GM19328 (cell line): ENCODE measurements around the gene F10.

Experiments
- ATAC-seq: cut with Tn5 transposase; IDR thresholded peaks from one replicate; pipeline ENCODE4 v1.9.1; 2021; ENCODE audit warnings: mild to moderate bottlenecking, moderate library complexity; ENCODE audit not compliant: unreplicated experiment

F10 gene

GRCh38 chr13:113086031-113086750 is 36.4 kb upstream of the F10 start:
- ATAC-seq, result no peak

GRCh38 chr13:113086991-113087922 is 35.3 kb upstream of the F10 start:
- no peak for ATAC-seq

GRCh38 chr13:113087923-113088690 is 34.5 kb upstream of the F10 start:
- ATAC-seq, result no peak

GRCh38 chr13:113088691-113089020 is 33.9 kb upstream of the F10 start:
- ATAC-seq, result no peak

GRCh38 chr13:113089693-113090414 is 32.7 kb upstream of the F10 start:
- no peak for ATAC-seq

GRCh38 chr13:113090415-113090770 is 32.2 kb upstream of the F10 start:
- ATAC-seq, result no peak

- ATAC-seq, result no peak
Observed at GRCh38 chr13:113090806-113091205, 31.8 kb upstream of the F10 start.

- no peak for ATAC-seq
Observed at GRCh38 chr13:113091211-113091771, 31.3 kb upstream of the F10 start.

- no peak for ATAC-seq
Observed at GRCh38 chr13:113091891-113092775, 30.5 kb upstream of the F10 start.

GRCh38 chr13:113092776-113093579 is 29.6 kb upstream of the F10 start:
- no peak for ATAC-seq

- ATAC-seq, result no peak
Observed at GRCh38 chr13:113093580-113094409, 28.8 kb upstream of the F10 start.

- ATAC-seq, result no peak
Observed at GRCh38 chr13:113094410-113094800, 28.2 kb upstream of the F10 start.

GRCh38 chr13:113095146-113096051 is 27.2 kb upstream of the F10 start:
- ATAC-seq, result no peak

- ATAC-seq, result no peak
Observed at GRCh38 chr13:113096052-113096744, 26.4 kb upstream of the F10 start.

- no peak for ATAC-seq
Observed at GRCh38 chr13:113096745-113097305, 25.8 kb upstream of the F10 start.

GRCh38 chr13:113097651-113098050 is 24.9 kb upstream of the F10 start:
- ATAC-seq, result no peak
